Keratinocyte (primary cell): ENCODE data around the gene NAA35. TPM values are rescaled to one million over a fixed set of nuclear protein-coding genes. Genes with fewer than 3 reads are reported as not detected.

ENCODE experiments used
- DNase-seq: peaks from one replicate; pipeline ENCODE4 v3.0.0-alpha.2; 2011; ENCODE audit warnings: low read depth, missing footprints, low spot score
- FAIRE-seq: peaks from 2 replicates; lab custom pipeline; 2011; peaks lifted over from hg19 to GRCh38; lab: Jason Lieb, UNC
- H2AFZ ChIP-seq: 2 replicates; pipeline ENCODE4 v1.6.0; 2012; ENCODE audit warnings: low read length, control low read depth, inconsistent platforms; ENCODE audit not compliant: control insufficient read depth
- H3K27ac ChIP-seq: 2 replicates; pipeline ENCODE4 v1.5.1; 2011; ENCODE audit warnings: low read length; ENCODE audit not compliant: control insufficient read depth, insufficient read depth
- H3K27me3 ChIP-seq: 3 replicates; pipeline ENCODE4 v1.6.0; 2011; ENCODE audit warnings: low read length; ENCODE audit not compliant: control insufficient read depth, insufficient read depth; ENCODE audit errors: extremely low read depth
- H3K36me3 ChIP-seq, 2 experiments: 2 replicates in 1 of 2; 3 replicates in 1 of 2; pipeline ENCODE4 v1.5.1; 2011; ENCODE audit warnings: low read length in 2 of 2, mild to moderate bottlenecking in 1 of 2; ENCODE audit not compliant: control insufficient read depth in 2 of 2, insufficient read depth in 2 of 2; ENCODE audit errors: extremely low read depth in 1 of 2
- H3K4me1 ChIP-seq: 3 replicates; pipeline ENCODE4 v1.5.1; 2011; ENCODE audit warnings: low read length; ENCODE audit not compliant: control insufficient read depth, insufficient read depth; ENCODE audit errors: extremely low read depth
- H3K4me2 ChIP-seq: 3 replicates; pipeline ENCODE4 v1.6.0; 2011; ENCODE audit warnings: low read depth, low read length; ENCODE audit not compliant: control insufficient read depth, insufficient read depth; ENCODE audit errors: extremely low read depth
- H3K4me3 ChIP-seq, 3 experiments: fragments of 200-600 bp in 1 of 3; sonication (generic) in 1 of 3; 2 replicates in 2 of 3; 3 replicates in 1 of 3; pipeline ENCODE4 v1.5.1; 2011 to 2016; ENCODE audit warnings: low read length in 3 of 3, mild to moderate bottlenecking in 3 of 3, control low read depth in 2 of 3, inconsistent platforms in 1 of 3, low read depth in 1 of 3, mixed read lengths in 1 of 3, mixed run types in 1 of 3, moderate library complexity in 1 of 3; ENCODE audit not compliant: control insufficient read depth in 2 of 3, insufficient read depth in 2 of 3; ENCODE audit errors: extremely low read depth in 1 of 3
- H3K79me2 ChIP-seq: 2 replicates; pipeline ENCODE4 v1.6.0; 2012; ENCODE audit warnings: low read length; ENCODE audit not compliant: control insufficient read depth, insufficient read depth
- H3K9ac ChIP-seq: 3 replicates; pipeline ENCODE4 v1.6.0; 2011; ENCODE audit warnings: low read length; ENCODE audit not compliant: control insufficient read depth, insufficient read depth; ENCODE audit errors: extremely low read depth
- H3K9me1 ChIP-seq: 3 replicates; pipeline ENCODE4 v1.6.0; 2011; ENCODE audit warnings: low read length; ENCODE audit not compliant: control insufficient read depth, insufficient read depth; ENCODE audit errors: extremely low read depth
- H3K9me3 ChIP-seq: 2 replicates; pipeline ENCODE4 v1.5.1; 2012; ENCODE audit warnings: low read depth, low read length; ENCODE audit not compliant: control insufficient read depth
- H4K20me1 ChIP-seq: 3 replicates; pipeline ENCODE4 v1.6.0; 2011; ENCODE audit warnings: low read length; ENCODE audit not compliant: control insufficient read depth, insufficient read depth; ENCODE audit errors: extremely low read depth
- EZH2 ChIP-seq: IDR thresholded peaks from one replicate; pipeline ENCODE4 v1.6.1; 2012; ENCODE audit warnings: inconsistent platforms, mild to moderate bottlenecking, low read length, moderate library complexity
- dilution Hi-C: fragments of 300-500 bp; cut with MboI; formaldehyde crosslinking; loops from one replicate; pipeline ENCODE4 v1.7.0; 2020; ENCODE audit warnings: low sequenced_read_pairs; ENCODE audit not compliant: extremely low pct_ligation_motif_present
- polyA plus RNA-seq, 5 experiments: library from polyadenylated mRNA; depleted of rRNA in 3 of 5; stranded (reverse) in 3 of 5; stranded (forward) in 1 of 5; unstranded in 1 of 5; fragments of >200 nt; gene quantifications; 1 replicate in 1 of 5; 2 replicates in 3 of 5; 3 replicates in 1 of 5; pipeline versions ENCODE4 v1.2.1 to v1.2.3, GENCODE V29; 2011 to 2012; ENCODE audit warnings: missing spikeins in 2 of 5, low read depth in 1 of 5, low replicate concordance in 1 of 5
- TF ChIP-seq, protein P1 (sequence below), 3 experiments: IDR thresholded peaks in 1 of 3; conservative IDR thresholded peaks in 1 of 3; optimal IDR thresholded peaks in 1 of 3; 2 replicates in 2 of 3; 3 replicates in 1 of 3; pipeline versions ENCODE3 to v1.5.1; 2011; ENCODE audit warnings: low read length in 3 of 3, mild to moderate bottlenecking in 3 of 3, moderate library complexity in 2 of 3, control low read depth in 1 of 3, inconsistent platforms in 1 of 3; ENCODE audit not compliant: insufficient read depth in 2 of 3; ENCODE audit errors: extremely low read depth in 1 of 3

The NAA35 gene
- polyA plus RNA-seq, 1 donor (not counting 4 experiments of a cell fraction or from before 2014, with no cell fraction given) = 33.8 TPM

DNA sequence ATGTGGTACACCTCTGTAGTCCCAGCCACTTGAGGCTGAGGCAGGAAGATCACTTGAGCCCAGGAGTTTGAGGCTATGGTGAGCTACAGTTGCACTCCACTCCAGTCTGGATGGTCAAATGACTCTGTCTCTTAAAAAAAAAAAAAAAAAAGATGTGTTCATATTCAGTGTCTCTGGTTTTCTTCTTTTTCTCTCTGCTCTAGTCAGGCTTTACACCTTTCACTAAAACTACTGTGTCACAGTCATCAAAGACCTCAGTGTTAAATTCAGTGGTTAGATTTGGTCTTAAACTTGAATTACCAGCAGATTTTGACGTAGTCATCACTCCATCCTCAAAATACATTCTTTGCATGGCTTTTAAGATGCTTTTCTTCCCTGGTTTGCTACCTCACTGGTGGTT lies 28.8 kb downstream of the NAA35 start:
- FAIRE-seq = no peak
- Histone ChIP-seq H3K4me2 (no peak overlapping the region), H3K79me2 (no peaks in the 10 kb centered on the region), H4K20me1 (no peaks in the 10 kb centered on the region), H3K36me3 (peaks cover 7 to 20% of the 10 kb centered on the region in 2 experiments), H3K27ac (no peak overlapping the region), H3K9ac (no peak overlapping the region), H3K9me1 (no peaks in the 10 kb centered on the region), H2AFZ (no peak overlapping the region), H3K27me3 (no peaks in the 10 kb centered on the region), H3K9me3 (no peaks in the 10 kb centered on the region), H3K4me3 (no peak overlapping the region), H3K4me1 (no peaks in the 10 kb centered on the region)
- TF ChIP-seq, protein P1, sequence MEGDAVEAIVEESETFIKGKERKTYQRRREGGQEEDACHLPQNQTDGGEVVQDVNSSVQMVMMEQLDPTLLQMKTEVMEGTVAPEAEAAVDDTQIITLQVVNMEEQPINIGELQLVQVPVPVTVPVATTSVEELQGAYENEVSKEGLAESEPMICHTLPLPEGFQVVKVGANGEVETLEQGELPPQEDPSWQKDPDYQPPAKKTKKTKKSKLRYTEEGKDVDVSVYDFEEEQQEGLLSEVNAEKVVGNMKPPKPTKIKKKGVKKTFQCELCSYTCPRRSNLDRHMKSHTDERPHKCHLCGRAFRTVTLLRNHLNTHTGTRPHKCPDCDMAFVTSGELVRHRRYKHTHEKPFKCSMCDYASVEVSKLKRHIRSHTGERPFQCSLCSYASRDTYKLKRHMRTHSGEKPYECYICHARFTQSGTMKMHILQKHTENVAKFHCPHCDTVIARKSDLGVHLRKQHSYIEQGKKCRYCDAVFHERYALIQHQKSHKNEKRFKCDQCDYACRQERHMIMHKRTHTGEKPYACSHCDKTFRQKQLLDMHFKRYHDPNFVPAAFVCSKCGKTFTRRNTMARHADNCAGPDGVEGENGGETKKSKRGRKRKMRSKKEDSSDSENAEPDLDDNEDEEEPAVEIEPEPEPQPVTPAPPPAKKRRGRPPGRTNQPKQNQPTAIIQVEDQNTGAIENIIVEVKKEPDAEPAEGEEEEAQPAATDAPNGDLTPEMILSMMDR (optimal IDR thresholded peaks at IDR 0.05 in 1 of 3, IDR thresholded peaks at IDR 0.05 in 1 of 3, conservative IDR thresholded peaks at IDR 0.05 in 1 of 3; ENCODE audit: extremely low read depth in 1 of 3, insufficient read depth in 2 of 3, low read length in 3 of 3) = no peak
- TF ChIP-seq EZH2 = no peak
- dilution Hi-C loops = no loop called here
- no peak for DNase-seq

DNA sequence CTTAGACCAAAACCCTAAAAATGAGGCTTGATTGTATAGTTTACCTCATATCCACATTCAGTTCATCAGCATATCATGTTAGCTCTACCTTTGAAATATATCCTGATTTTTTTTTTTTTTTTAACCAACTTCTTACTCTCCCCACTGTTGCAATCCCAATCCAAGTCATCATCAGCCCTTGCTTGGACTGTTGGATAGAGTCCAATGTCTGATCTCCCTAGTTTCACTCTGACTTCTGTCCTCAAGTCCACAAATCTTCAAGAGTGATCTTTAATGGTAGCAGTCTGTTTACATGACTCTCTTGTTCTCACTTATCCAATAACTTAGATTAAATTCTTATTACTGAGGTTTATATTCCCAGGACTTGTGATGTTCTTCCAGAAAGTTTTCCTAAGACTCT lies 30.8 kb downstream of the NAA35 start:
- Histone ChIP-seq H3K36me3 (peaks cover 7 to 16% of the 10 kb centered on the region in 2 experiments), H2AFZ (no peak overlapping the region), H3K4me2 (no peak overlapping the region), H3K27me3 (no peaks in the 10 kb centered on the region), H3K4me1 (no peaks in the 10 kb centered on the region), H3K79me2 (no peaks in the 10 kb centered on the region), H3K9me3 (no peaks in the 10 kb centered on the region), H3K9ac (no peak overlapping the region), H3K9me1 (no peaks in the 10 kb centered on the region), H4K20me1 (no peaks in the 10 kb centered on the region), H3K27ac (no peak overlapping the region), H3K4me3 (no peak overlapping the region)
- no peak for DNase-seq
- FAIRE-seq = no peak
- dilution Hi-C loops = no loop called here
- no peak for TF ChIP-seq EZH2
- TF ChIP-seq, protein P1 (optimal IDR thresholded peaks at IDR 0.05 in 1 of 3, IDR thresholded peaks at IDR 0.05 in 1 of 3, conservative IDR thresholded peaks at IDR 0.05 in 1 of 3; ENCODE audit: extremely low read depth in 1 of 3, insufficient read depth in 2 of 3, low read length in 3 of 3) = no peak
